CD4-positive, alpha-beta T cell treated with Interleukin-15 for 4 hours (primary cell): ENCODE measurements around the gene RCHY1.
"Not testable (repeated sequence)": the region's sequence is repeated elsewhere in the genome, so short reads cannot be mapped to it uniquely, and the experiment has no call there.

Experiments used
- DNase-seq: peaks from one replicate; pipeline ENCODE4 v3.0.0-alpha.2; 2020; ENCODE audit warnings: low spot score

RCHY1 gene

GRCh38 chr4:75514131-75514948 lies at the start of gene RCHY1, which contains the start of gene THAP6:
Gene RCHY1, minus strand, starts transcription at chr4:75514403. Its CDS starts 117 bp downstream, at chr4:75514286.
Gene THAP6, plus strand, starts transcription at chr4:75514473. Its CDS starts 980 bp downstream, at chr4:75515453.
- DNase-seq = peak; percentile 87

GRCh38 chr4:75561789-75562188 lies 47.6 kb upstream of the RCHY1 start:
- no peak for DNase-seq

DNA sequence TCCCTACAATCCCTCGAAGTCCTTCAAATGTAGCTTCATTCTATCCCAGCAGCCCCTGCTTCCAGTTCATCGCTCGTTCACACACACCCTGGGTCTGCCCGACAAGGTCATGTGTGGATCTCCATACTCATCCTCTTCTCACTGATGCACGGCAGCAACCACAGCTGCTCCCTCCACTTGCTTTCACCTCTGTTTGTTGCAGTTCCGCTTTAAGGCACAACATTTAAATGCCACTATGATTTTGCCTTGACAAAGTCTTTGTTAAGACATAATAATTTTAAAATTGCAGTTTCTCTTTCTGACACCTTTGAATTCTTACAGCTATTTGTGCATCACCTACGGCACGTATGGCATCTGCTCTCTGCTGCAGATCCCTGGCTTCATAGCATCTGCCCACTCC lies 43.5 kb upstream of the RCHY1 start:
- DNase-seq = no peak

DNA sequence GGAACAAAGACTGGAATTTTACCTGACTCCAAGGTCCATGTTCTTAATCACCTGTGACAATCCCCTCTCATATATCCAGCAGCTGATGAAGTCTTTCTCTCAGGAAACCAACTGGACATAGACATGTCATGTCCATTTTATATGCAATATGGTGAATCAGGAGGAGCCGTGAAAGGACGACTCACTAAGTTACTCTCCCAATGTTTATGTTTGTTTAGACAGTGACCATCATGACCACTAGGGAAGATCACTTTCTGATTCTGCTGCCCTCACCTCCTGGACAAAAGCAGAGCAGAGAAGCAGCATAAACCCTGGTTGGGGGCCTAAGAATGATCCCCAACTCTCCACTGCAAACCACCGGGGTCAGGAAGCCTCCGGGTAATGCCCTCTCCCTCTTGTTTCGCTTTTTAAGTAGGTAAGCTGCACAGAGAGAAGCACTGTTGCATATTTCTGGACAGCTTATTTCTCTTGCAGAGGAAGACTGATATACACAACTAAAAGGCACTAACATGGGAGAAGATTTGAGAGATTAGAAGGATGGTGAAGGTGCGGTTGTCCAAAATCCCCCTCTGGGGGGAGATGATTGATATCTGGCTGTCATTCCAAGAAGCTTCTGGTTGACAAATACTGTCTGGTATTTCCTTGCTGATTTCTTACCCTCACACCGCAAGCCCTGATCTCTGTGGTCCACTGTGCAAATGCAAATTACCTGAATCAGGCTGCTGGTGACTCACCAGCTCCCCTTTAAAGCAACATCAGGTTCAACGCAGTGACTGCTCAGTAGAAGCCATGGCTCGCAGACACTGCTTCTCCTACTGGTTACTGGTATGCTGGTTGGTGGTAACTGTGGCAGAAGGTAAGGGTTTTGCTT lies 41.3 kb upstream of the RCHY1 start, which contains the start of gene ODAPH:
ODAPH (plus strand) TSS at position 773 of the 871 bp plus-strand sequence; CDS start at position 790, 17 bp downstream.
- peak; percentile 40 for DNase-seq

DNA sequence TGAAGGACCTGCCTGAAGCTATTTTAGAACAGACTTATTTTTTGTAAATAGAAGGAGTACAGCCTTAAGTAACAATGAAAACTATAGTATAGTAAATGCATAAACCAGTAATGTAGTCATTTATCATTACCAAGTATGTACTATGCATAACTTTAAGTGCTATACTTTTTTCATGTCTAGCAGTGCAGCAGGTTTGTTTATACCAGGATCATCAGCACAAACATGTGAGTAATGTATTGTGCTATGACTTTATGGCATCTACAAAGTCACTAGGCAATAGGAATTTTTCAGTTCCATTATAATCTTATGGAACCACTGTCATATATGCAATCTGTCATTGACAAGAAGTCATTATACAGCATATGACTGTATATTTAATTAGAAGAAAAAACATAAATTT lies 38.2 kb upstream of the RCHY1 start:
- no peak for DNase-seq

GRCh38 chr4:75549019-75549418 lies 34.8 kb upstream of the RCHY1 start:
- DNase-seq = no peak

DNA sequence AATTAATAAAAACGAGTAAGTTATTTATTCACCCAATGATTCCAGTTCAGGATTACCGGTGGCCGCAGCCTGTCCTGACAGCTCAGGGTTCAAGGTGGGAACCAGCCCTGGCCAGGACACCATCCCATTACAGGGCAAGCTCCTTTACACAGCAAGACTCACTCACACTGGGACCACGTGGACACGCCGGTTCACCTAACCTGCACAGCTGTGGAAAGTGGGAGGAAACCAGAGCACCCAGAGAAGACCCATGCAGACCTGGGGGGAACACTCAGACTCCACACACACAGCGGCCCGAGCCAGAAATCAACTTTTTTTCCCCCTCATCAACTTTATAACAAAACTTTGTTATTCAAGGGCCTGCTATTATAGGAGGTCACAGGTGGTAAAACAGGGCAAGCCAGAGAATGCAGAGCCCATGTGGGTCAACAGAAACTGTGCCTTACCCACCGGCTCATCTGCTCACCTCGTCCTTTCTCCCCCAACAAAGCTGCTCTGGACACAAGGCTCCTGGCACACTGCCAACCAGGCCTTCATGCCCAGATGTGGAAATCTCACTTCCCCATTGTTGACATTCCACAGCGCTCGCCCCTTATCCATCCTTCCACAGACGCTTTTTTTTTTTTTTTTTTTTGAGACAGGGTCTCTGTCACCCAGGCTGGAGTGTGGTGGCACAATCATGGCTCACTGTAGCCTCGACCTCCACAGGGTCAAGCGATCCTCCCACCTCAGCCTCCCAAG lies 33.6 kb upstream of the RCHY1 start:
- DNase-seq = no peak

GRCh38 chr4:75545526-75545925 lies 31.3 kb upstream of the RCHY1 start:
- no peak for DNase-seq

- DNase-seq = no peak
These were observed 30.7 kb upstream of the RCHY1 start for GRCh38 chr4:75544870-75545269.

GRCh38 chr4:75544220-75544619 lies 30.0 kb upstream of the RCHY1 start:
- not testable (repeated sequence) for DNase-seq

DNA sequence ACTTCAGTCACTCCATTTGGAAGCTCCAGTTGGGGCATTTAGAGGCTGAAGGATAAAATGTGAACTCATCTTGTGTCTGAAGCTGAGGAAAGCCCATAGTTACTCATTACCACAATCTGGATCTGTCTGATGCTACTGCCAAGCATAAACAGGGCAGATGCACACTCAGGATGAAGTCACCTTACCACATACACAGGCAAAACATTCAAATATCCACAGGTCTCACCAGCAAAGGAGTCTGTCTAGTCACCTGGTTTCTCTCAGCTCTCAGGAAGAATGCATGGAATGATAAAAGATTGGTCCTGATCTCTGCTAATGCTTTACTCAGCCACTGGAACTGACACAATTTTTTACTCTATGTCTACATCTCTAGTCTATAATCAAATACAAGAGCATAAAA lies 28.6 kb upstream of the RCHY1 start:
- no peak for DNase-seq

DNA sequence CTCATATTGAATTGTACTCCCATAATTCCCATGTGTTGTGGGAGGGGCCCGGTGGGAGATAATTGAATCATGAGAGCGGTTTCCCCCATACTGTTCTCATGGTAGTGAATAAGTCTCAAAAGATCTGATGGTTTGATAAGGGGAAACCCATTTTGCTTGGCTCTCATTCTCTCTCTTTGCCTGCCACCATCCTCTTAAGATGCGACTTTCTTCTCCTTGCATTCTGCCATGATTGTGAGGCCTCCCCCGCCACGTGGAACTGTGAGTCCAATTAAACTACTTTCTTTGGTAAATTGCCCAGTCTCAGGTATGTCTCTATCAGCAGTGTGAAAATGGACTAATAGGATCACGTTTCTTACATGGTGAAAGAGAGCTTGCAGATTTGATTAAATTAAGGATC lies 23.1 kb upstream of the RCHY1 start:
- DNase-seq = not testable (repeated sequence)

GRCh38 chr4:75533926-75534325 lies 19.7 kb upstream of the RCHY1 start:
- DNase-seq = not testable (repeated sequence)

- DNase-seq = not testable (repeated sequence)
These were observed 19.2 kb upstream of the RCHY1 start for GRCh38 chr4:75533339-75533887.

- DNase-seq = not testable (repeated sequence)
These were observed 17.4 kb upstream of the RCHY1 start for GRCh38 chr4:75531536-75532143.

DNA sequence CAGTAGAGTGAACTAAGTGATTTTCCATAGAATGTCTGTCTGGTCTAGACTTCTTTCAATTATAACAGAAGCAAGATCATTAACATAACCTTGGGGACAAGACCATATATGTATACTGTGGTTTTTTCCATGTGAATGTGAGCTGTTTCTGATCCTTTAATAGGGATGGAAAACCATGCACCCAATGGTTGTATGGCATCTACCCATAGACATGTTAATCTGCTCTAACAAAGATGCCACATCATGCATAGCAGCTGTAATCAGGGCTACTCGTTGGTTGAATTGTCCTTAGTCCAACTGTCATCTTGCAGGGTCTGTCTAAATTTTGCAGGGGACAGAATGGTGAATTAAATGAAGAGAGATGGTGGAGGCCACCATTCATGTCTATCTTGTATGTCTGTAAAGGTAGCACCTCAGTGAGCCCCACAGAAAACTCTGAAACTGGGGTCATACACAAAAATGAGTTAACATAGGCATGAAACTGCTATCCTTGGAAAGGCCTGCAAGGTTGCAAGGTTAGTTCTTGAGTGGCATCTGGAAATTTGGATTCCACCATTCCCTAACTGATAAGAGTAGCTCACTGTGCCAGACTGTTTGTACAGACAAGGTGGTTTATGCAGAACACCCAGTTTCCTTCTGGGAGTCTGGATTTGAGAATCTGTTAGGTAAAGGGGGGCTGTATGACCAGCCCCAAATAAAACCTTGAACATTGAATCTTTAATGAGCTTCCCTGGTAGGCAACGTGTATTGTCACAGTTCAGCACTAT lies 16.5 kb upstream of the RCHY1 start:
- no peak for DNase-seq

- DNase-seq = no peak
These were observed 13.3 kb upstream of the RCHY1 start for GRCh38 chr4:75527482-75527881.

DNA sequence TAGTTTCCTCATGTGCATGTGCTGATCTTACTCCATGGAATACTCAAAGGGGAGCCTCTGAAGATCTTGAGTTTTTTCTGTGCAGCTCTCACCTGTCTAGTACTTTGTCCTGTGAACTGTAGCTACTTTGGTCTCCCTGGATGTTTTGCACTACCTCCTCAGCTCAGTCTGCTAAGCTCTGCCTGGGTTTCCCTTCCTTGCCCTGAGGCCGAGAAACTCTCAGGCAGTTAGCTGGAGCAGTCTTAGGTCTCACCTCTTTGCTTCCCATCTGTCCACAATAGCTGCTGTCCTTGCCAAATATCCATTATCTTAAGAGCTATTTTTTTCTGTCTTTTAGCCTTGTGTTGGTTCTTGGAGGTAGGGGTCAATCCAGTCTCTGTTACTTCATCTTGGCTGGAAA lies 11.7 kb upstream of the RCHY1 start:
- no peak for DNase-seq

DNA sequence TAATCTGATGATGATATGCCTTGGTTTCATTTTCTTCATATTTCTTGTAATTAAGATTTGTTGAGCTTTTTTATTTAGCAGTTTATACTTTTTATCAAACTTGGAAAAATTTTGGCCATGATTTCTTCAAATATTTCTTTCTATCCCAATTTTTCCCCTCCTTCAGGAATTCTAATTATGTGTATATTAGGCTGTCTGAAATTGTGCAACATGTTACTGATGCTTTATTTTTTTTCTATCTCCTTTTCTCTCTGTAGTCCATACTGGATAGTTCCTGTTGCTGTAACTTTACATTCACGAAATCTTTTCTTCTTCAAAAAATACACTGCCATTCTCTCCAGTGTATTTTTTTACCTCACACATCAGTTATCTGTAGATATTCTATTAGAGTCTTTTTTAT lies 10.9 kb upstream of the RCHY1 start:
- no peak for DNase-seq

DNA sequence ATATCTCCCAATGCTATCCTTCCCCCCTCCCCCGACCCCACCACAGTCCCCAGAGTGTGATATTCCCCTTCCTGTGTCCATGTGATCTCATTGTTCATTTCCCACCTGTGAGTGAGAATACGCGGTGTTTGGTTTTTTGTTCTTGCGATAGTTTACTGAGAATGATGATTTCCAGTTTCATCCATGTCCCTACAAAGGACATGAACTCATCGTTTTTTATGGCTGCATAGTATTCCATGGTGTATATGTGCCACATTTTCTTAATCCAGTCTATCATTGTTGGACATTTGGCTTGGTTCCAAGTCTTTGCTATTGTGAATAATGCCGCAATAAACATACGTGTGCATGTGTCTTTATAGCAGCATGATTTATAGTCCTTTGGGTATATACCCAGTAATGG lies 5.2 kb upstream of the RCHY1 start:
- not testable (repeated sequence) for DNase-seq

GRCh38 chr4:75516144-75516543 lies 1.9 kb upstream of the RCHY1 start:
- DNase-seq = no peak
